HL-60/S4 treated with retinoic acid at 250 ng/mL for 4 days and 3 days (cell line): ENCODE measurements around the gene MRPL23.

Source experiments
- in situ Hi-C: fragments of 300-500 bp; cut with MboI; formaldehyde crosslinking; loops from 2 replicates; pipeline ENCODE4 v1.7.0; 2022; ENCODE audit warnings: low sequenced_read_pairs

The MRPL23 gene

DNA sequence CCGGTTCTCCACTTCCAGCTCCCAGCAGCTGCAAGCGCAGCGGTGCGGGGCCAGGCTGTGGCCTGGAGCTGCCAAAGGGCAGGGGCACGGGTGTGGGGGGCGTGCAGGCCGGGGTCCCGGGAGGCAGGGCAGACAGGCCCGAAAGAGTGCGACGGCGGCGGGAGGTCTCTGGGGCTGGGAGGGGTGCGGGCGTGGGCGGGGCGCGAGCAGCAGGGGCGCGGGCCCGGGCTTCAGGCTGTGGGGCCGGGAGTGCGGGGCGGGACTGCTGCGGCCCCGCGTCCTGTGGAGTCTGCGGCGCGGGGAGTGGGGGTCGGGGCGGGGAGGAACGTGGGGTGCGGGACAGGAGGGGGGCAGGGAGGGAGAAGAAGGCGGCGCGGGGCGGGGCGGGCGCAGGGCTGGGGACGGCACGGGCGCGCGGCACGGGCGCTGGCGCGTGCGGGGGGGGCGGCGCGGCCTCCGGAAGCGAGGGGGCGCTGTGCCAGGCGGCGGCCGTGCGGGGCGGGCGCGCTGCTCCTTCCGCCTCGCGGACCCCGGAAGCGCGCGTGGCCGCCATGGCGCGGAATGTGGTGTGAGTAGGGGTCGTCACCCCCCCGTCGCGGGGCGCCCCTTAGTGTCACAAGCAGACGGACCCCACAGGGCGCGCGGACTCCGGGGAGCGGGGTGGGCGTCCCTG is at the start of gene MRPL23:
MRPL23 (plus strand) TSS at position 521 of the 673 bp plus-strand sequence; CDS start at position 552, 31 bp downstream.
- in situ Hi-C loops: no loop called here

DNA sequence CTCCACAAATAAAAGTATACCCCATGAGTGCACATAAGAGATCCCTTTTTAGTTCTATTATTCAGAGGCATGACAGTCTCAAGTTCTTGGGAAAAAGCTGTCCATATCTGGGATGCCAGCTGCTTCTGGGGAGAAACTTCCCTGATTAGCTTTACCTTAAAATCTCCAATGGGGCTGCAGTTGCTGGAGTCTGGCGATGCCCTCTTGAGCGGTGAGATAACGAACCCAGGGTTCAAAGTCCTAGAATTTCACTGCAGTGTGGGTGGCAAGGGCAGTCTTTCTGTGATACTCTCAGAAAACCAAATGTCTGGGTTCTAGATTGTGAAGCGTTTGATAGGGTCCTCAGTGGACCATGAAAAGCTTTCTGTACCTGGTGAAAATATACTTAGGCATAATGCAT is 48.0 kb upstream of the MRPL23 start:
- in situ Hi-C loops: no loop called here

DNA sequence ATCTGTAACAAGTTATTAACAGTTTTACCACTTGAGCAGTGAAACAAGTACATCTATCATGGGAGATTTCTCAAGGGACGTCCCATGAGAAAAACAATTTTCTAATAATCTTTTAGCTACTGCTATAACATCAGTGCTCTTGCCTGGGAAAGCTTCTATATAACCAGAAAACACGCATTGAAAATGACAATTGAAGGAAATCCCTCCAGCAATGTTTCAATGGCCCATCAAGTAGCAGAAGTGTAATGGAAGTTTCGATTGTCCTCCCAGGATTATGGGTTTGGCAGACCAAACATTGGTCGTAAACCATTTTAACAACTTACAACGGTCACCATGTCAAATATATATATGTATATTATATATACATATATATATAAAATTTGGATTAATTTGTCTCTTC is 47.4 kb upstream of the MRPL23 start:
- in situ Hi-C loops: no loop called here

DNA sequence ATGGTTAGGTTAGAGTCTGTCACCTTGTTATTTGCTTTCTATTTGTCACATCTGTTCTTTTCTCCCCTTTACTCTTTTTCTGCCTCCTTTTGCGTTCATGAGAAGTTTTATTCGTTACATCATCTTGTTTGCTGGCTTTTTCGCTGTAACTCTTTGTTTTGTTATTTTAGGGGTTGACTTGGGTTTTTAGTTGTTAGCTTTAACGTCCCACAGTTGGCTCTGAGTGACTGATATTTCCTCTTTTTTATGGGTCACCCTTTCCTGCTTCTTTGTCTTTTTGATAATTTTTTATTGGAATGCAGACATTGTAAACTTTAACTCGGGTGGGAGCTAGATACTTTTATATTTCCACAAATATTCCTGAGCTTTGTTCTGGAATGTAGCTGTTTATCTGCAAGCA is 41.0 kb upstream of the MRPL23 start:
- in situ Hi-C loops: no loop called here

DNA sequence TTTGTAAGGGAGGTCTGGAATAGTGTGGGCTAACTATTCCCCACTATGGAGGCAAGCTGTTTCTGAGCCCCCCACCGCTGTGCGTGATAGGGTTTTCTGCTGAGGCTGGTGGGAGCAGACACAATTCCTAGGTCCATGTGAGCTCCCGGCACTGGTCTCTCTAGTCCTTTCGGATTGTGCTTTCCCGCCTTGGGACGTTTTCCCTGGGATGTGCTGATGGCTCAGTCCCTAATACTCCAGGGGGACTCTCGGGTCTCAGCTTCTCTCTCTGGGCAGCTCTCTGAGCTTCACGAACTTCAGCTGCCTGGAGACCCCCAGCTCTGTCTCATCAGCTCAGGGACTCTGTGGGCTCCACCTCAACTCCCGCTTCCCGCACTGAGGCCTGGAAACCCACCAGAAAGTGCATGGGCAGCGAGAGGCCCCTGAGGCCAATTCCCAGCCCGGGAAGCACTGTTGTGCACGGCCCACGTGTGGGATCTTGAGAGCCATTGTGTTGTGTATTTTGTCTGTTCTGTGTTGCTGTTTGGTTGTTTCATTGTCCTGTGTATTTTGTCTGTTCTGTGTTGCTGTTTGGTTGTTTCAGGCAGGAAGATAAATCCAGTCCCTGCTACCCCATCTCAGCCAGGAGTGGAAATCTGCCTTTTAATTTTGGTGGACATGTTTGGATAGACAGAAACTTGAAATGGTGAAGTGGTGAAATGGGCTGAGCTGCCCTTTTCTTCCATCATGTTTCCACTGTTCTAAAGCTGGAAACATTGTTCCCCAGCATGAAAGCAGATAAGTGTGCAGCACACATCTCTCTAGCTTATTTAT is 40.3 kb upstream of the MRPL23 start:
- in situ Hi-C loops: no loop called here

DNA sequence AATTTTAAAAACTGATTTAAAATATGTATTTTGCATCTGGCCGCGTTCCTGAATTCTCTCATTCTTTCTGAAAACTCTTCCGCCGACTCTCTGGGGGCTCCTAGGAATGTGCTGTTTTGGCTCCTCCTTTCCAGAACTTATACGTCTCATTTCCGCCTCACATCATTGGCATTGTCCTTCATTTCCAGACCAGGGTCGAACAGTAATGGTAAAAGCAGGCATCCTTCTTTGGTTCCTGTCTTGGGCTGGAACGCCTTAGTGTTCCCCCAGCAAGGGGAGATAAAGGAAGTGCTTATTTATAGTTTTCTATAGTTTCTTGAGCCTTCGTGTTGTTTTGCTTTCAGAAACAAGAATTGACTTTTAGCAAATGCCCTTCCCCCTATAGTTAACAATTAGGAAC is 38.5 kb upstream of the MRPL23 start:
- in situ Hi-C loops: no loop called here

DNA sequence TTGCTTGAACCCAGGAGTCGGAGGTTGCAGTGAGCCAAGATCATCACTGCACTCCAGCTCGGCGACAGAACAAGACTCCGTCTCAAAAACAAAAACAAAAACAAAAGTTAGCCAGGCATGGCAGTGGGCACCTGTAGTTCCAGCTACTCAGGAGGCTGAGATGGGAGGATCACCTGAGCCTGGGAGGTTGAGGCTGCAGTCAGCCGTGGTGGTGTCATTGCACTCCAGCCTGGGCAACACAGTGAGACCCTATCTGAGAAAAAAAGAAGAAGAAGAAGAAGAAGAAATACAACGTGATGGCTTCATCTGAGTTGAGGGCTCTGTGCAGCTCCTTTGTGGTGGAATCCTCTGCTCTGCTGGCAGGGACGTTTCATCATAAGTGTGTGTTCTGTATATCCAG is 37.6 kb upstream of the MRPL23 start:
- in situ Hi-C loops: no loop called here

DNA sequence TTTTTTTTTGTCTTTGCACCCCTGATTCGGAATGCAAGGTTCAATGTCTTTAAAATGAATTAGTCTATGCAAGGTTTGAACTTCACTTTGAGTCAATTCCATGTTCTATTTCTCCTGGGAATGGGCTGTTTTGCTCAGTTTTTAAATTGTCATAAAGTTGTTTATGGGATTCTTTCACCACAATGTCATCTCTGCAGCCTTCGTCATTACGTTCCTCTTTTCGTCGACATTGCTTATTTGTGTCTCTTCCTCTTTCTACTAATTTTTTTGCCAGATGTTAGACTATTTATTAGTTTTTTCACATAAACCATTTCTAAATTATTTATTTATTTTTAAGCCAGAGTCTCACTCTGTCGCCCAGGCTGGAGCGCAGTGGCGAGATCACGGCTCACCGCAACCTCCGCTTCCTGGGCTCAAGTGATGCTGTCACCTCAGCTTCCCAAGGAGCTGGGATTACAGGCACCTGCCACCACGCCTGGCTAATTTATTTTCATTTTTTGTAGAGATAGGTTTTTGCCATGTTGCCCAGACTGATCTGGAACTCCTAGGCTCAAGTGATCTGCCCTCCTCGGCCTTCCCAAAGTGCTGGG is 34.7 kb upstream of the MRPL23 start:
- in situ Hi-C loops: no loop called here

DNA sequence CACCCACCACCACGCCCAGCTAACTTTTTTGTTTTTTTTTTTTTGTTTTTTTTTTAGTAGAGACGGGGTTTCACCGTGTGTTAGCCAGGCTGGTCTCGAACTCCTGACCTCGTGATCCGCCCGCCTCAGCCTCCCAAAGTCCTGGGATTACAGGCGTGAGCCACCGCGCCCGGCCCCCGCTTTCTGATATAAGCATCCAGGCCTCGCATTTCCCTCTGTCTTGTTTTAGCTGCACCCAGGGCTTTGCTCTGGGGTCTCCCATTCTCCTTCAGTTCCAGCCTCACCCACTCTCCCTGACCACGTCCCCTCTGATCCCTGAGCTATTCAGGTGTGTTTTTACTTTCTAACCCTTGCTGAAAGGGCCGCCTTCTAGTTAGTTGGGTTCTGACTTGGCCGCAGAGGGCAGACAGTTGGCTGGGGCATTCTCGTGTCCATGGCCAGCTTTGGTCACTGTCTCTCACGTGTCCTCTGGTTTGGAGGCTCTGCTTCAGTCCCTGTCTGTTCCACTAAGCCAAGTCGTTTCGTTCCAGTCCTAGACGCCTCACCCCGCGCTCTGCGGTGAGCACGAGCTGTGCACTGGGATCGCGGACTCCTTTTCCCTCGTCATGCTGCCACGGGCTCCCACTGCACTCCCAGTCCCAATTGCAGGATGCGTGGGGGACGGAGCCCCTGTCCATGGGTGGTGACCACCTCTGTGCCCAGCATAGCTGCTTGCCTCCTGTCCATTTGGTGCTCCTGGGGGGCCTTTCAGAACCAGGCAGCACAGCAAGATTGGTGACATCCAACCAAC is 33.7 kb upstream of the MRPL23 start:
- in situ Hi-C loops: no loop called here

DNA sequence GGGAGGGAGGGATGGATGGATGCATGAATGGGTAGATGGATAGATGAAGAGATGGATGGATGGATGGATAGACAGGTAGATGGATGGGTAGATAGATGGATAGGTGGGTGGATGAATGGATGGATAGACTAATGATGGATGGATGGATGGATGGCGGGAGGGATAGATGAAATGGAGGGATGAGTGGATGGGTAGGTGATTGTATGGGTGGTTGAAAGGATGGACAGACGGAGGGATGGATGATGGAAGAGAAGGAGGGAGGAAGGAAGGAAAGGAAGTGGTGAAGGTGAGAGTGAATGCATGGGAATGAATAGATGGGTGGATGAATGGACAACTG is 31.4 kb upstream of the MRPL23 start:
- in situ Hi-C loops: no loop called here

DNA sequence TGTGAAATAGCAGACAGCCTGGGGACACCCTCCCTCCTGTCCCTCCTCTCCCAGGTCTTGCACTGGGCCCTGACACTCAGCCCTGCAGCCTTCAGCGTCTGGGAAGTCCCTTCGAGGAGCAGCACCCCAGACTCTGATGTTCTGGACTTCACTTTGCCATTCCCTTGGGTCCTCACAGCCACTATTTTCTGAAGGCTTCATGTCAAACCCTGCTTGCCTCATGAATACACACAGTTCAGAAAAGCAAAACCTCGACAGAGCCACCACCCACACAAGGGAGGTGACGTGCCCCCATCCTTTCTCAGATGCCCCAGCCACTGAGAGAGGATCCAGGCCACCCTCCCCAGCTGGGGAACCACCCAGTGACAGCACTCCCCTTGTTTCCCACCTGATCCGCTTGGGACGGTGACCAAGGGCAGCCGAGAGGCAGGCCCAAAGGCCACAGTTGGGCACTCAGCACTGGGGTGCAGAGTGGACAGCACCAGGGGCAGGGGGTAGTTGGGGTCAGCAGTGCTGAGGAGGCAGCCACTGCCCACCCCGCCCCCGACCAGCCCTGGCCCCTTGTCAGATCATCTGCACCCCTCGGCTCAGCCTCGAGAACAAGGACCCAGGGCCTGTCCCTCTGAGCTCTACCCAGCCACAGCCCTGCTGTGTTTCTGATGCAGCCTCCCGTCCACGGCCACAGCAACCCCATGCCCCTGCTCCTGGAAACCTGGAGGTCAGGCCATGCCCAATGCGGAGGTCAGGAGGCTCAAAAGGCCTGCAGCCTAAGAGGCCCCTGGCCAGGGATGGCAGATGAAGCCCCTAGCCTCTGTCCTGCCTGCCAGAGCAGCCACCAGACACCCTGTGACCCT is 30.8 kb upstream of the MRPL23 start:
- in situ Hi-C loops: no loop called here

DNA sequence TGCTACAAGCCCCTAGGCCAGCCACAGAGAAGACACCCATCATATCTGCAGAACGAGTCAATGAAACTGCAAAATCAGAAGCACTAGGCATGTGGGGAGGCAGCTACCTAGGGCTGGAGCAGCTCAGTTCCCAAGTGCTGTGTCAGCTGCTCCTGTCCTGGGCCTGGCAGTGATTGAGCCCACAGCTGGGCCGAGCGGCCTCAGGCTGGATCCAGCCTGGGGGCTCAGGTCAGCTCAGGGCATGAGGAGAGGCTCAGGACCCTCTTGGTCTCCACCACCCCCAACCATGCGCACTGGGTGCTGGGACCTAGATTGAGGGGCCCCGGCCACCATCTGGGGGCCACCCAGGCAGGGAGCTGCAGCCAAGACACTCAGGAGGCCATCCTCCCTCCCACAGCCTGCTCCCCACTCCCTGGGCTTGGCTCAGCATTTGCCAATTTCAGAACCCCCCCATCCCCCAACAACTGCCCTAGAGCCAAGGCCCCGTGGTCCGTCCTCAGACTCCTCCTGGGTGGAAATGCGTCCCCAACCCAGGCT is 30.1 kb upstream of the MRPL23 start:
- in situ Hi-C loops: no loop called here

DNA sequence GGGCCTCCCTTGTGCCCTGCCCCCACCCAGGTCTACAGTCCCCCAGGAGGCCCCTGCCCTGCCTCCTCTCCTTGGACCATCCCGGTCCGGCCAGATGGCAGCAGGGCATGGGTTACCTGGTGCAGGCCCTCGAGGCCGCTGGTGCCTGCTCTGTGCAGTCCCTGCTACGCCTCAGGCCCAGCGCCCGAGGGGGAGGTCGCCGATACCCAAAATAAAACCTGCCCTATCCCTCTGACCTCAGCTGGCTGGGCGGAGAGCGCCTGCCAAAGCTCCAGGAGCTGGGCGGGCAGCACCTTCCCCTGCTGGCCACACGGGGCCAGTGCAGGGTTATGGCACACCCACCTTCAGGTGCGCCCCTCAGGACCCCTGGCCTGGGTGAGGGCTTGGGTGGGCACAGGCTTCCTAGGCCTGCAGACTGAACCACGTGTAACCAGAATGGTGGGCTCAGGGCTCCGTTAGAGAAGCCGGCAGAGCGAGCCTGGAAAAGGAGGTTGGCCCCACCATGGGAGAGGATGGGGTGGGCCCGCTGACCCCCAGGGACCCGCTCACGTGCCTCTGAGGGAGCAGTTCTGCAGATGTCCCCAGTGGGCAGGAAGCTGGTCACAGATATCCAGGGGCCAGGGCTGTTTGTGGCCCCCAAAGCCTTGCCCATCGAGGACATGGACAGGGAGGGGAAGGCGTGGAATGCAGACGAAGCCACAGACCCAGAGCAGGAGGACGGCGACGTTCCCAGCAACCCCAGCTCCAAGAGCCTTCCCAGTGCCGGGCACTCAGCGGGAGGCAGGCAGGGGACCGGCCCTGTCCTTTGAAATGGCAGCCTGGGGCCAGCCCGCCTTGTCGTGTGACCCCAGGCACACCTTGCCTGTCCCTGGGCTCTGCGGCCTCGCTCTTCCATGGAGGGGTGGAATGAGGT is 29.4 kb upstream of the MRPL23 start:
- in situ Hi-C loops: no loop called here

DNA sequence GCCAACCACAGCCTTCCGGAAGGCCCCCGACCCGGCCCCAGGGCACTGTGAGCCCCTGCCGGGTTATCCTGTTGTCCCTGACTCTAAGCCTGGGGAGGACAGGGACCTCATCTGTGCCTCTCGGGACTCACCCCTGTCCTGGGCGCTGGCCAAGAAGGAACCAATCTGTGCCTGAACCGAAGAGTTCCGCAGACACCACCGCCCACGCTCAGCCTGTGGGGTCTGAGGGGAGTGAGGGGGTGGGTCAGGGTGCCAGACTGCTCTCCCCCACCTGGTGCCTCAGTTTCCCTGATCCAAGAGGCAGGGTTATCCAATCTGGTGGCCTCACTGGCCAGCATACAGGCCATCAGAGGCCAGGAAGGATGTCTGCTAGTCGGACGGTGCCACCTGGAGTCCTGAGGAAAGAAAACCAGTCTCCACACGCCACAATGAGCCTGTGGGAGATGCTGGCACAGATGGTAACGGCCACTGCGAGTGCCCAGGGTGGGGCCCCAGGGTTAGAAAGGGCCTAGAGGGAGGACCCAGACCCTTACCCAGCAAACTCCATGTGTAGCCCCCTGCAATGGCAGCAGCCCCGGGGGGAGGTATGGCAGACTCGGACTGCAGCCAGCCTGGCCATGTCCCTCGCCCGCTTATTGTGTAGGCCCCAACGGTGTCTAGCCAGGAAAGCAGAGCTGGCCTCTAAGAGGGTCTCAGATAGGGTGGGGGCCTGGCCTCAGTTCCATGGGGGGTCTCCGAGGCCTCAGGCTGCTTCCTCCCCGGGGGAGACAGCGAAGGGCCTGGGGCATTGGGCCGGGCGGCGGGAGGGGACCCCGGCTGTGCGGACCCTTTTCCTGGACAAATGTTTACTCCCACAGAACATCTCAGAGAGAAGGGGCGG is 28.5 kb upstream of the MRPL23 start:
- in situ Hi-C loops: no loop called here

DNA sequence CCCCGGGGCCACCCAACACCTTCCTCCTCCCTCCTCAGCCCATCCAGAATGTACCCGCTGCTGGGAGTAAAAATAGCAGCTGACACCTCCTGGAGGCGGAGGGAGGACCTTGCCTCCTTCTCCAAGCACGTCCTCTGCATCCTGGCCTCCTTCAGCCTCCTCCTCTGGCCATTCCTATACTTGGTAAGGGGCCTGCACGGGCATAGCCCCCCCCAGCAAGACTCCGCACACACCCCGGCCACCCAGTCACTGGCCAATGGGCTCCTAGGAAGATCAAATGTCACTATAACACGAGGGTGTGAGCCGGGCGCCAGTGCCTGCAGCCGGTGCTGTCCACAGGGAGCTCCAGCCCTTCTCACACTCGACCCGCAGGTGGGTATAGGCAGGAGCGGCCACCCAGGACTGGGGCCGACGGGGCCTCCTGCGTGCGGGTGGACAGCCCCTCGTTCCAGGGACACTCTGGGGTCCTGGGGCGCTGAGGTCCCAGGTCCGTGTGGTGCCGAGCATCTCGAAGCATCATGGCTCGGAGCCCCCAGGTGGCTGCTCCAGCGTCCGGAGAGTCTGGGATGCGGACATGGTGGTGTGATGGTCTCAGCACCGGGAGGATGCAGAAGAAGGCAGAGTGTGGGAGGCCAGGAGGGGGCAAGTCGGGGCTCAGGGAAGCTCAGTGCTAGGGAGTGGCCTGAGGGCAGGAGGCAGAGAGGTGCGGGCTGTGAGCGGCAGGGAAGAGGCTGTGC is 27.6 kb upstream of the MRPL23 start, which contains the start of gene TNNT3:
TNNT3 (plus strand) TSS at position 313 of the 737 bp plus-strand sequence. CDS start 3,172 bp downstream, outside the sequence.
- in situ Hi-C loops: no loop called here

DNA sequence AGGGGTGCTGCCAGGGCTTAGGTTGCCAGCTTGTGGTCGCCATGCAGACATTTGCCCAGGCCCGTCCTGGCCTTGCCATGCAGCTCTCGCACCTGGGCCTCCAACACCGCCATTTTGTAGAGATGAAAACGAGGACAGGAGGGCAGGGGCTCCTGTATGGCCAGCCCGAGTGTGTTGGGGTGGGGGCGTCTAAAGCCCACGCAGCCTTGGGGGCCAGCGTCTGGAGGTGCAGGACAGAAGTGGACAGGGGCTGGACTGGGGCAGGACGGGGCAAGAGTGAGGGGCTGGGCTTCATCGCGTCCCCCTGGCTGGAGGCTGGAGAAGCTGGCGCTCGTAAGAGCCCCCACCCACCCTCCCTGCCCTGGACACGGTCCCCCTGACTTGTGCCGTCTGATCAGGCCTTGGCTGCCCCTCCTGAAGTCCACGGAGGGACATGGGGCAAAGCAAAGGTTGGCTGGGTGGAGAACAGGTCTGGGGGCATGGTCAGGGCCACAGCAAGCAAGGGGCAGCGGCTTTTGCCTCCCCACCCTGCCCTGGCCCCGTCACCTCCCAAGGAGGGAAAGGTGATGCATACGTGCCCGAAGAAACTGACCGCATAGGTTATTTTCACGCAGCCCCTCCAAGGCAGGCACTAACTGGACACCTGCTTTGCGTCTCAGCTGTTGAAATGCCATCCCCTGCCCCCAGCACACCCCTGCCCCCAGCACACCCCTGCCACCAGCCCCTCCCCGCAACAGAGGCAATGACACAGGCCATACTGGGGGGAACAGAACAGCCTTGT is 26.8 kb upstream of the MRPL23 start:
- in situ Hi-C loops: no loop called here
